Uterus (tissue), 2 donors: ENCODE data around the gene ZNF710.

Experiments
- POLR2A ChIP-seq, 2 donors: fragments of 450-650 bp; IDR thresholded peaks; one replicate each; pipeline ENCODE4 v1.6.1; 2016; ENCODE audit warnings: antibody characterized with exemption in 2 of 2, mild to moderate bottlenecking in 1 of 2, moderate library complexity in 1 of 2
- TF ChIP-seq, protein P1 (sequence below), 4 experiments: fragments of 200-600 bp in 2 of 4; fragments of 450-650 bp in 2 of 4; sonication (generic) in 2 of 4; IDR thresholded peaks; one replicate each; pipeline ENCODE4 v1.5.1; 2016 to 2019; ENCODE audit warnings: antibody characterized with exemption in 4 of 4, mild to moderate bottlenecking in 2 of 4, moderate library complexity in 1 of 4

DNA sequence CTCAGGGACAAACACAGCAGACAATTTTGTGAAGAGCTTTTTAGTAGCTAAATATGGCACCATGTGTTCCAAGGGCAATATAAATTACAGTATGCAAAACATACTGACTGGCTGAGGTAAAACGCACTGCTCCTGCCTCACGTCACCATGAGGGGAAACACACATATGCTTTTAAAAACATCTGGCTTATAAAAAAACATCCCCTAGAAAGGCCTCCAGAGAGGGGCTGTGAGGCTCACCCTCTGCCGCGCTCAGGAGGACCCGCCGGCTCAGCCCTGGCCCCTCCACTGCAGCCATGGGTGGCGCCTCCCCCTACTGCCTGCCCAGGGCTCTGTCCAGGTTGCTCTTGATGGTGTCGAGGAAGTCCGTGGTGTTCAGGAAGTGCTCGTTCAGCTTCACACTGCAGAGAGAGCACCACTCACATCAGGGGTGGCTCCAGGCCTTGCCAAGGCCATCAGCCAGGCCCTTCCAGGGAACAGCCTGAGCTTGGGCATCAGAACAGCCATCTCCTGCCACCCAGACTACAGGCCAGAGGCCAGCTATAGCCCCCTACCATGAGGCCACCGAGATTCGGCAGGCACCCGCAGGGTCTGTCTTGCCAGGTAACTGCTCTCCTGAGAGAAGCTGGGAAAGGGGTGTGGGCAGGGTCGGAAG is 83.0 kb downstream of the ZNF710 start:
- TF ChIP-seq, protein P1, sequence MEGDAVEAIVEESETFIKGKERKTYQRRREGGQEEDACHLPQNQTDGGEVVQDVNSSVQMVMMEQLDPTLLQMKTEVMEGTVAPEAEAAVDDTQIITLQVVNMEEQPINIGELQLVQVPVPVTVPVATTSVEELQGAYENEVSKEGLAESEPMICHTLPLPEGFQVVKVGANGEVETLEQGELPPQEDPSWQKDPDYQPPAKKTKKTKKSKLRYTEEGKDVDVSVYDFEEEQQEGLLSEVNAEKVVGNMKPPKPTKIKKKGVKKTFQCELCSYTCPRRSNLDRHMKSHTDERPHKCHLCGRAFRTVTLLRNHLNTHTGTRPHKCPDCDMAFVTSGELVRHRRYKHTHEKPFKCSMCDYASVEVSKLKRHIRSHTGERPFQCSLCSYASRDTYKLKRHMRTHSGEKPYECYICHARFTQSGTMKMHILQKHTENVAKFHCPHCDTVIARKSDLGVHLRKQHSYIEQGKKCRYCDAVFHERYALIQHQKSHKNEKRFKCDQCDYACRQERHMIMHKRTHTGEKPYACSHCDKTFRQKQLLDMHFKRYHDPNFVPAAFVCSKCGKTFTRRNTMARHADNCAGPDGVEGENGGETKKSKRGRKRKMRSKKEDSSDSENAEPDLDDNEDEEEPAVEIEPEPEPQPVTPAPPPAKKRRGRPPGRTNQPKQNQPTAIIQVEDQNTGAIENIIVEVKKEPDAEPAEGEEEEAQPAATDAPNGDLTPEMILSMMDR (IDR thresholded peaks at IDR 0.05), result no peak
- TF ChIP-seq POLR2A (IDR thresholded peaks at IDR 0.05), result no peak
